SHP77 (cell line): ENCODE results near the gene PPP1CA.
"Not testable (repeated sequence)": the region's sequence is repeated elsewhere in the genome, so short reads cannot be mapped to it uniquely, and the experiment has no call there.

Source experiments
- DNase-seq, 2 experiments: peaks; one replicate each; lab custom pipeline; 2025; lab: John Stamatoyannopoulos, UW

PPP1CA gene

DNA sequence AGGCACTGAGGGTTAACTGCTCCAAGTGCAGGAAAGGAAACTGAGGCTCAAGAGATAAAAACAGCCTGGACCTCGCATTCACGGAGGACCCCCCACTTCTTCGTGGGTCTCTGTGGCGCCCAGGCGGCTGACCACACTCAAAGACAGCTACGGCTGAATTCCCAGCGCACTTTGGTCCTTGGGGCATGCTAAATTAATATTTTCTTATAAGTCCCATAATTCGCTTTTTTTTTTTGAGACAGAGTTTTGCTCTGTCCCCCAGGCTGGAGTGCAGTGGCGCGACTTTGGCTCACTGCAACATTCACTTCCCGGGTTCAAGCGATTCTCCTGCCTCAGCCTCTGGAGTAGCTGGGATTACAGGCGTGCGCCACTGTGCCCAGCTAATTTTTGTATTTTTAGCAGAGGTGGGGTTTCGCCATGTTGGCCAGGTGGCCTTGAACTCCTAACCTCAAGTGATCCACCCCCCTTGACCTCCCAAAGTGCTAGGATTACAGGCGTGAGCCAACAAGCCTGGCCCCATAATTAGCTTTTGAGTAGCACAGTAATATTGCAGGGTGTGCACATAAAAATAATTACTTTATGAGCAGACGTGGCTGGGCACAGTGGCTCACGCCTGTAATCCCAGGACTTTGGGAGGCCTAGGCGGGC, 658 bp upstream of the PPP1CA start:
- DNase-seq: not testable (repeated sequence)

DNA sequence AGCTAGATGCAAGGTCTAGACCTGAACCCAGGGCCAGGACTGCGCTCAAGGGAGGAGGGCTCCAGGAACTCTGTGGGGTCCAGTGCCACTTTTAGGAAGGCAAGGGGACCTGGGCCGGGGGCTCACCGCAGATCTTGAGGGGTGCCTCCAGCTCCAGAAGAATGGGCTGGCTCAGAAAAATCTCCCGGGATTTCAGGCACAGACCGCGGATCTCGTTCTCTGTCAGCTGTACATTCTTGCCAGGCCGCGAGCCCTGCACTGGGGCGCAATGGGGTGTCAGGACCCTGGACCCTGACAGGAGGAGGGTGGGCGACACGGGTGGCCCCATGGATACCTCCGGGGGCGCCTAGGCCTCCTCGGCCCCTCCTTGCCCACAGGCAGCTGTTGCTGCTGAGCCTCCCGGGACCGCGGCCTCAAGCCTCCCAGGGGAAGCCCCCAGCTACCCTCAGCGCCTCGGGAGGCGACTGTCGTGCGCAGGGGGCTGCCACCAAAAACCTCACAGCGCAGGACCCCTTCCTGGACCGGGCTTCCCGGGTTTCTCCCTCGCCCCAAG, 640 bp downstream of the PPP1CA start:
- no peak for DNase-seq

DNA sequence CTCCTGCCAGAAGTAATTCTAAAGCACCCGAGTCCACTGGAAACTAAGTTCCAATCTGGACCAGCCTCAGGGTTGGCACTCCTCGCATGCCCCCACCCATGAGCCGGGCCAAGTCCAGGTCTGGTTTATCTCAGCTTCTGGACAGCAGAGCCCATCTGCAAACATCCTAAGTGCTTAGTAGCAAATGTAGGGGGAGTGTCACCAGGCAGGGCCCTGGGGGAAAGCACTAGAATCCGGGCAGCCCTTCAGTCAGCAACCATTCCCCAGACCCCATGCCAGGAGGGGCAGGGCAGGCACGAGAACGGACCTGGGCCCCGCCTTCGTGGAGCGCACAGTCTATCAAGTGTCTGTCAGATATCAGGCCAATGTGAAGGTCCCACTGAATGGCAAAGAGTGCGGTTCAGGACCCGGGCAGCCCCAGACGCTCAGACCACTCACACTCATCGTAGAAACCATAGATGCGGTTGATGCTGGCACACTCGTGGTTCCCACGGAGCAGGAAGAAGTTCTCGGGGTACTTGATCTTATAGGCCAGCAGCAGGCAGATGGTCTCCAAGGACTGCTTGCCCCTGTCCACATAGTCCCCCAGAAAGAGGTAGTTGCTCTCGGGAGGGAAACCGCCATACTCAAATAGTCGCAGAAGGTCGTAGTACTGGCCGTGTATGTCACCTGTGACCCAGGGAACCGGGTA, 1.3 kb downstream of the PPP1CA start:
- DNase-seq: no peak

DNA sequence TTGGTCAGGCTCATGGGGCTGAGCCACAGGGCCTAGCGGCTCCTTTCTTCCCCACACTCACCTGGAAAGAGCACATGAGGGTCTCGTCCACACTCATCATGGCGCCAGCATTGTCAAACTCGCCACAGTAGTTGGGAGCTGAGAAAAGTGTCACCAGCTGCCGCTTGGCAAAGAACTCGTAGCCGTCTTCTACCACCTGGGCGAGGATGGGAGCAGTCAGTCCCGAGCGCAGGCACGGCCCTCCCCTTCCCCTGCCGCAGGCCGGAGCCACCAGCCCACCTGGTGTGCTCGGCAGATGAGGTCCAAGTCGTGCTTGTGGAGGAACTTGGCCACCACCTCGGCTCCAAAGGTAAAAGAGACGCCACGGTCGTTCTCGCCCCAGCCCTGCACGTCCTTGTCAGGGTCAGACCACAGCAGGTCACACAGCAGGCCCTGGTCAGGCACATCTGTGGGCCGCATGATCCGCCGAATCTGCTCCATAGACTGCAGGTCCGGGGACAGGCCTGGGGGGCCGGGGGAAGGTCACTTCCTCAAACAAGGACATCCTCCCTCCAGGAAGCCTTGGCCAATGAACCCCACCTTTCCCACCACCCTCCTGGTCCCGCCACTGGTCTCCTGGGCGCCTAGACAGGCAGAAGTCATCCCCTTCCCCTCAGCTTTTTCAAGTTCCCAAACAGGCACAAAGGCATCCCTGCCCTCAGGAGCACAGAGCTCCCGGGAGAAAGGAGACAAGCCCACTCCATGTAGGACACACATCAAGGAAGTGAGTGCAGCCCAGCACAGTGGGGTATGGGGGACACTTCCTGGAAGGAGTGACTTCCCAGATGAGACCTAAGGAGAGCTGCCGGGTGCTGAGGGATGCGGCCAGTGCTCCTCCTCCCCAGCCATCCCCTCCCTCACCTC, 2.7 kb downstream of the PPP1CA start:
- no peak for DNase-seq

DNA sequence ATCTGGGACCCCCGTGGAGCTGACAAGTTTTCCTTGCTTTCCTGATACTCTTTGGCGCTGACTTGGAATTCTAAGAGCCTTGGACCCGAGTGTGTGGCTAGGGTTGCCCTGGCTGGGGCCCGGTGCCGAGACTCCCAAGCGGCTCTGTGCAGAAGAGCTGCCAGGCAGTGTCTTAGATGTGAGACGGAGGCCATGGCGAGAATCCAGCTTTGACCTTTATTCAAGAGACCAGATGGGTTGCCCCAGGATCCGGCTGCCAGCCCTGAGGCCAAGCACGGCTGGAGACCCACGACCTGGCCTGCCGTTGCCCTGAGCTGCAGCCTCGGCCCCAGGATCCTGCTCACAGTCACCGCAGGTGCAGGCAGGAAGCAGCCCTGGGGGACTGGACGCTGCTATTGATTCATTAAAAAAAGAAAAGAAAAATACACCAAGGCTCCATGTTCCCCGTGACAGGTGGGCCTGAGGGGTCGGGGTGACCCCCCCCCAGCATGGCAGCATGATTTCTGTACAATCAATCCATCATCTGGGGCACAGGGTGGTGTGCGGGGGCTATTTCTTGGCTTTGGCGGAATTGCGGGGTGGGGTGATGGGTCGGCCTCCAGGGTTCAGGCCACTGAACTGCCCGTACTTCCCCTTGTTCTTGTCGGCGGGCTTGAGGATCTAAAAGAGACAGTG, 3.5 kb downstream of the PPP1CA start:
- no peak for DNase-seq

DNA sequence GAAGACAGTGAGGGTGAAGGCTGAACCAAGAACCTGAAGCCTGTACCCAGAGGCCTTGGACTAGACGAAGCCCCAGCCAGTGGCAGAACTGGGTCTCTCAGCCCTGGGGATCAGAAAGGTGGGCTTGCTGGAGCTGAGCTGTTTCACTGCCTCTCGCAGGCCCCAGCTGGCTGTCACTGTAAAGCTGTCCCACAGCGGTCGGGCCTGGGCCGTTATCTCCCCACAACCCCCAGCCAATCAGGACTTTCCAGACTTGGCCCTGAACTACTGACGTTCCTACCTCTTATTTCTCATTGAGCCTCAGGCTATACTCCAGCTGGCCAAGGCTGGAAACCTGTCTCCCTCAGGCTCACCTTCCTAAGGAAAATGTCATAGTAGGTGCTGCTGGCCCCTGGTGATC, 4.1 kb downstream of the PPP1CA start:
- DNase-seq: no peak

DNA sequence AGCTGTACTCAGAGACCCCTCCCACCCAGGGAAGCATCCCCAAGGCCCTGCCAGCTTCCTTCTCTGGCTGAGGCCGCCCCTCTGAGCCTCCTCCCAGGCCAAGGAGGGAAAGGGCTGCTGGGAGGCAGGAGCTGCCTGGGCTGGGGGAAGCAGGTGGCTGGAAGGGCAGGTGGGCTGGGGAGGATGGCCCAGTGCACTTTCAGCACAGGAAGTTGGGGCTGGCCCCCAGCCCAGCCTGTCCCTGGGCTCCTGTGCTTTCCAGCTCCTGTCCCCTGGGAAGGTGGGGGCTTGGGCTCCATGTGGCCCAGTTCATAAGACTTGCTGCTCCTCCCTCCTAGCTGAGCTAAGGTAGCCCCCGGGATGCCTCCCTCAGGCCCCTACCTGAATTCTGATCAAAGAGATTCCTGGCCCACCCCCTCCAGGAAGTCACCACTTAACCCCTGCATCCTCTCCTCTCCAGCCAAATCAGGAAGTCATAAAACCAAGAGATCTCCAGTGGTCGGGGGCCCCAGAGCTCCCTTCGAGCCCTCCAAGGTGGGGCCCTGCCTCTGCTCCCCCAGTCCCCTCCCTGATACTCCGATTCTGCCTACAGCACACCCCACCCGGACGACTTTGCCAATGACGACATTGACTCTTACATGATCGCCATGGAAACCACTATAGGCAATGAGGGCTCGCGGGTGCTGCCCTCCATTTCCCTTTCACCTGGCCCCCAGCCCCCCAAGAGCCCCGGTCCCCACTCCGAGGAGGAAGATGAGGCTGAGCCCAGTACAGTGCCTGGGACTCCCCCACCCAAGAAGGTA, 4.9 kb downstream of the PPP1CA start:
- DNase-seq: no peak

DNA sequence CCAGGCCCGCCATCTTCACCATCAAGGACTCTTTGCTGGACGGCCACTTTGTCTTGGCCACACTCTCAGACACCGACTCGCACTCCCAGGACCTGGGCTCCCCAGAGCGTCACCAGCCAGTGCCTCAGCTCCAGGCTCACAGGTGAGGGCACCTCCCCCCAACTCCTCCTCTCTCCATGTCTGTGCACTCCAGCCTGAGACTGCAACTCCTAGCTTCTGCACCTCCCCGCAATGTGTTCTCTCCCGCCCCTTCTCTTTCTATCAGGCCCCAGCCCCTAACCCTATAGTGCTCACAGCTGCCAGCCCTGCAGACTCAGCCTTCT, 5.4 kb downstream of the PPP1CA start:
- DNase-seq: no peak

DNA sequence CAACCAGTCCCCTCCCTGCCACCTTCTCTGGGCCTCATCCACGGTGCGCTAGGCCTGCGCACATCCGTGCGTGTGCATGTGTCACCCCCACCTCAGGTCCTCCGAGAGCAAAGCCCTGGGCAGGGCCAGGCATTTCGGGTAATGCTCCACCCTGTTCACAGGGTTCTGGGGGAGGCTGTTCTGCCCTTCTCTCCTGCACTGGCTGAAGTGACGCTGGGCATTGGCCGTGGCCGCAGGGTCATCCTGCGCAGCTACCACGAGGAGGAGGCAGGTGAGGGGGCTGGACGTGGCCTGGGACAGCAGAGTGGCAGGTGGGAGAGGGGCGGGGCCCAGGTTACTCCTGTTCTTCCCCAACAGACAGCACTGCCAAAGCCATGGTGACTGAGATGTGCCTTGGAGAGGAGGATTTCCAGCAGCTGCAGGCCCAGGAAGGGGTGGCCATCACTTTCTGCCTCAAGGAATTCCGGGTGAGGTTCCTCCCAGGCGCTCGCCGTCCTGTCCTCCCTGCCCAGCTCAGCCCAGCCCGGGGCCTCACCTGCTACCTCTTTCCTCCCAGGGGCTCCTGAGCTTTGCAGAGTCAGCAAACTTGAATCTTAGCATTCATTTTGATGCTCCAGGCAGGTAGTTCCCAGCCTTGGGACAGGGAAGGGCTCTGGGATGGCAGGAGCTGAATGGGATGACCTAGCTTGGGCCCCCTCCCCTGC, 6.0 kb downstream of the PPP1CA start:
- DNase-seq: no peak

DNA sequence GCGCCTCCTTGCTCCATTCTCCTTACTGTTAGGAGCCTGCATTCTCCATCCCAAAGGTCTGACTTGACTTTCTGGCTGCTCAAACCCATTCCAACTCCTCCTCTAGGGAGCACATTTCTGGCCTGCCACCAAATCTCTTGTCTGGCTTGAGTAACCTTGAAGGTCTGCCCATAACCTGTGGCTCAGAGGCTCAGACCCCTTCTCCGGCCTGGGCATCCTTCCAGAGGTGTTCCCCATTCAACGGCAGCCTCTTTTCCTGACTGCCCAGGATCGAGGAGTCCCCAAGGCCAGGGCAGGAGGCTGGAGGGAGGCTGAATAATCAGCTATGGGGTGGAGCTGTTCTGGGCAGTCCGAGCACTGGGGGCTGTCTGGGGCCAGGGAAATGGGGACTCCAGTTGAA, 7.7 kb downstream of the PPP1CA start:
- no peak for DNase-seq

DNA sequence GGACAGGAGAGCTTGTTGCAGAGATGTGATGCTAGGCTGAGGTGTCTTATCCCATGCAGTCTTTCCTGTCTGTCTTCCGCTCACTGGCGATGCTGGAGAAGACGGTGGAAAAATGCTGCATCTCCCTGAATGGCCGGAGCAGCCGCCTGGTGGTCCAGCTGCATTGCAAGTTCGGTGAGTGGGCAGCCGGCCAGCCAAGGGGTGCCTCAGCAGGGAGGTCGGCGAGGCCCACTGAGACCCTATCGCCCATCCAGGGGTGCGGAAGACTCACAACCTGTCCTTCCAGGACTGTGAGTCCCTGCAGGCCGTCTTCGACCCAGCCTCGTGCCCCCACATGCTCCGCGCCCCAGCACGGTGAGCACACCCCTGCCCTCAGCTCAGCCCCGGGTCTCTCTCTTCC, 8.2 kb downstream of the PPP1CA start:
- DNase-seq: no peak

DNA sequence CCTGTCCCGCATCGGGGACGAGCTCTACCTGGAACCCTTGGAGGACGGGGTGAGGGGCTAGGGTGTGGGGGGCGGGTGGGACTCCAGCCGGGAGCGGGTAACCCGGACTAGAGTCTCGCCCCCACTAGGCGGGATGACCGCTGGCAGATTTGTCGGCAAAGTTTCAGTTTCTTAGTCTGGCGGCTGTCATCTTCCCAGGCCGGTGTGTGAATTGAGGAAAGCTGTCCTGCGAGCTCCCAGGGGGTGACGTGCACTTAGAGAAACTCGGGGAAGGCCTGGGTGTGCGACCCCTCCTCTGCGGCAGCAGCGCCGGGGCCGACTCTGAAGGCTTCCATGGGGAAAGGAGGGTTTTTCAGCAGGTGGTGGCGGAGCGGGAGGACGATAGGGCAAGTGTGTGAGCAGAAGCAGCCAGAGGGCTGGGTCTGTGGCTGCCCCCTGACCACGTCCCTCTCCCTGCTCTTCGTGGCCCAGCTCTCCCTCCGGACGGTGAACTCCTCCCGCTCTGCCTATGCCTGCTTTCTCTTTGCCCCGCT, 9.4 kb downstream of the PPP1CA start:
- no peak for DNase-seq

DNA sequence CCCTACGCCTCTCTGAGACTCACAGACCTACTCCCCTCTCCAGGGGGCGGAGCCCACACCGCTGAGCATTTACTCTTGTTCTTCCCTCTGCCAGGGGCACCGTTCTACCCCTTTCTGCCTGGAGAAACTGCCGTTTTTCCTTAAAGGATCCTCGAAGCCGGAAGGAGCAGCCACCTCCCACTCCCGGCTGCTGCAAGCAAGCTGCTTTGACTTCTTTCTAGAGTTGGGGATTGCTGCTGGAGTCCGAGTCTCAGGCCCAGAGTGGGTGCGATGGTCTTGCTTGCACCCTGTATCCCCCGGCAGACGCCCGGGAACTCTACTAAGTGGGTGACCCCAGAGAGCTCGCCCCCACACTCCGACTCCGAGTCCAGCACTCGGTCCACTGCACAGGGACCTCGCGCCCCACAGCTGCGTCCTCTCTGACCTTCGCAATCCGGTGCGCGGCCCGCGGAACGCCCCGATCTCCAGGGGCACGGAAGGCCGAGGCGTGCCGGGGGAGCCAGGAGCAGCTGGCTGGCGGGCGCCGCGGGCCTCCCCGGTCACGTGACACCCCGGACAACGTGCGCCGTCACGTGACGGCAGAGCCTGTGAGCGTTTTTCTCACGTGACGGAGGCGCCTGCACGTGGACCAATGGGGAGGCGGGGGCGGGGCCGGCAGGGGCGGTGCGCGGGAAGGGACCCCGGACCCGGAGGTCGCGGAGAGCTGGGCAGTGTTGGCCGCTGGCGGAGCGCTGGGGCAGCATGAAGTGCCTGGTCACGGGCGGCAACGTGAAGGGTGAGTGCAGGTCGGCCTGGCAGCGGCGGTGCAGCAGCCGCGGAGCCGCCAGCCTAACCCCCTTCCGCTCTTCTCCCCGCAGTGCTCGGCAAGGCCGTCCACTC, 10.1 kb downstream of the PPP1CA start, which contains the start of gene RAD9A:
RAD9A (plus strand) TSS at position 683 of the 879 bp plus-strand sequence; CDS start at position 742, 59 bp downstream.
- peak; percentile 96 to 98 for DNase-seq

DNA sequence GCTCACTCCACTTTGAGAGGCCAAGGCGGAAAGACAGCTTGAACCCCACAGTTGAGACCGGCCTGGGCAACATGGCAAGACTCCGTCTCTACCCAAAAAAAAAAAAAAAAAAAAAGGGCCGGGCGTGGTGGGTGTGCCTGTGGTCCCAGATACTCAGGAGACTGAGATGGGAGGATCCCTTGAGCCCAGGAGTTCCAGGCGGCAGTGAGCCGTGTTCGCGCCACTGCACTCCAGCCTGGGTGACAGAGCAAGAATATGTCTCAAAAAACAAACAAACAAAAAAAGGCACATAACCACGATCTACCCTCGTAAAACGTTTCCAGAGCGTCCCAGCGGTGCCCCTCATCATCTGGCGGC, 10.7 kb downstream of the PPP1CA start:
- no peak for DNase-seq

DNA sequence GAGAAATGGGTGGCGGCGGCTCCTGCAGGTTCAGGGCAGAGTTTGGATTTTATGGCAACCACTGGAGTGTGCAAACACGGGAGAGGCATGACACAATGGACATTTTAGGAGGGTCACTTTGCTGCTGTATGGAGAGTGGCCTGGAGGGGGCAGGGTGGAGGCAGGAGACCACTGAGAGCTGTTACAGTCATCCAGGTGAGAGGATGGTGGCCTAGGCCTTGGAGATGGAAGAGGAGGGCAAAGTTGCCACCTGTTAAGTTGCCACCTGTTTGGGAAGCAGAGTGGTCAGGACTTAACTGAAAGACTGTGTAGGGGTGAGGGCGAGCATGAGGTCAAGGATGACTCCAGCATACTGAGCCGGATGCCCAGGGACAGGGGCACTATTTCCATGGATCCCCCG, 12.2 kb downstream of the PPP1CA start:
- peak; percentile 67 to 72 for DNase-seq

DNA sequence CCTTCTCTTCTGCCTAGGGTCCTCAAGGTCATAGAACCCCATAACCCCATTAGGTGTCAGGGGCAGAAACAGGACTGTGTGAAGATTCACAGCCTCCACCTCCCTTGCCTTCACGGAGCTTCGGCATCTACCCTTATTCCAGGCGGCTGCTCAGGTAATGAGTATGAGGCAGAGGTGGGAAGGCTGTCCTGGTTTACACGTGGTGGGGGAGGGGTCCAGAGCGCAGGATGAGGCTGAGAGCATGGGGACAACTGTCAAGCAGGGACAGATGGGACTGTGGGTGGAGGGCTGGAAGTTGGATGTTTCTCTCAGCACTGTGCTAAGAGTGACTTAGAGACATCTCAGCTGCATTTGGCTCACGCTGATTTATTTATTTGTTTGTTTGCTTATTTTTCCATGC, 14.1 kb downstream of the PPP1CA start:
- DNase-seq: no peak

DNA sequence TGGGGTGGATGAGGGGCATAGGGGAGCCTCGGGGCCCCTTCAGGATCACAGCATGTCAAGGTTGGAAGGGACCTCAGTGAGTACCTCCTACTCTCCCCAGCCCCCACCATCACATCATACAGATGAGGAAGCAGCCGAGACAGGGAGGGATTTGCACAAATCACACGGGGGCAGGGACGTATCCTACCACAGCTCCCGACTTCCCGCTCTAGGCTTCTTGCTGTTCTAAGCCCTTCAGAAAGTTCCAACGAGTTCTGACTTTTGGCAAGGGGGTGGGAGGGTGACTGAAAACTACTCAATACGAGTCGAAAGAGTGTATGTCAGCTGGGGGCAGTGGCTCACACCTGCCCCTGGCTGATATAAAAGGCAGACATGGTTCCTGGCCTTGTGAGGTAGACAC, 14.6 kb downstream of the PPP1CA start:
- DNase-seq: no peak

DNA sequence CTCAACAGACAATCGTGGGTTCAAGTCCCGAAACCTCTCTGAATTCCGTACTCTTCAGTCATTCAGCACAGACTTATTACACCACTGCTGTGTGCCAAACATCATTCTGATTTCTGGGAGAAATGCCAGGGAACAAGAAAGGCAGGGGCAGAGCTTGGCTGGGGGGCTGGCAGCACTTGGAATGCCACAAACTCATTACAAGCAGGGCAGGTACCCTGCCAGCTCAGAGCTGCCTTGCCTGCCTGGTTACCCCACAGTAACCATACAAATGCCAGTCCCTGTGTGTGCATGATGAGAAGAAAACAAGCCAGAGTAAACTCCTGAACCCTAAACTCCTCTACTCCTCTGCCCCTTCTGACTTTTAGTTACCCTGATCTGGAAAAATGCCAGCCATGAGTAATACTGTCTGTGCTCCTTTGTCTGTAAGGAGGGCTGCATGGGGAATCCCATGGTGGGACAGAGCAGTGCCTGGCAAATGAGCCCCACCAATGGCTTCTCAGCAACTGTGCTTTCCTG, 16.7 kb downstream of the PPP1CA start:
- DNase-seq: no peak
